Measurements from ENCODE around the gene MBNL1.

The MBNL1 gene

GRCh38 chr3:152298393-152299248 lies 29.9 kb downstream of the MBNL1 start:
- DNase-seq (ENCODE audit: low spot score): peak; percentile 49

GRCh38 chr3:152299249-152299976 lies 30.7 kb downstream of the MBNL1 start:
- DNase-seq (ENCODE audit: low spot score): no peak

GRCh38 chr3:152300029-152300731 lies 31.5 kb downstream of the MBNL1 start:
- DNase-seq (ENCODE audit: low spot score): no peak

GRCh38 chr3:152301745-152302181 lies 33.0 kb downstream of the MBNL1 start:
- no peak for DNase-seq (ENCODE audit: low spot score)

- DNase-seq (ENCODE audit: low spot score): no peak
Observed at GRCh38 chr3:152302521-152303021, 33.8 kb downstream of the MBNL1 start.

GRCh38 chr3:152304160-152304559 lies 35.4 kb downstream of the MBNL1 start:
- DNase-seq (ENCODE audit: low spot score): no peak

- DNase-seq (ENCODE audit: low spot score): no peak
Observed at GRCh38 chr3:152305075-152305474, 36.3 kb downstream of the MBNL1 start.

- peak; percentile 73 for DNase-seq (ENCODE audit: low spot score)
Observed at GRCh38 chr3:152307829-152308474, 39.2 kb downstream of the MBNL1 start.

GRCh38 chr3:152308475-152308844 lies 39.7 kb downstream of the MBNL1 start:
- DNase-seq (ENCODE audit: low spot score): no peak

- DNase-seq (ENCODE audit: low spot score): no peak
Observed at GRCh38 chr3:152309031-152309430, 40.3 kb downstream of the MBNL1 start.

- no peak for DNase-seq (ENCODE audit: low spot score)
Observed at GRCh38 chr3:152309535-152310307, 41.0 kb downstream of the MBNL1 start.

- no peak for DNase-seq (ENCODE audit: low spot score)
Observed at GRCh38 chr3:152313430-152313829, 44.7 kb downstream of the MBNL1 start.

GRCh38 chr3:152313914-152314313 lies 45.2 kb downstream of the MBNL1 start:
- DNase-seq (ENCODE audit: low spot score): no peak

GRCh38 chr3:152314677-152315353 lies 46.1 kb downstream of the MBNL1 start:
- DNase-seq (ENCODE audit: low spot score): no peak

- no peak for DNase-seq (ENCODE audit: low spot score)
Observed at GRCh38 chr3:152315623-152316022, 46.9 kb downstream of the MBNL1 start.

- no peak for DNase-seq (ENCODE audit: low spot score)
Observed at GRCh38 chr3:152316318-152316717, 47.6 kb downstream of the MBNL1 start.

GRCh38 chr3:152317184-152317583 lies 48.5 kb downstream of the MBNL1 start:
- DNase-seq (ENCODE audit: low spot score): no peak

- DNase-seq (ENCODE audit: low spot score): no peak
Observed at GRCh38 chr3:152317956-152318355, 49.2 kb downstream of the MBNL1 start.

- no peak for DNase-seq (ENCODE audit: low spot score)
Observed at GRCh38 chr3:152318512-152318911, 49.8 kb downstream of the MBNL1 start.

- no peak for DNase-seq (ENCODE audit: low spot score)
Observed at GRCh38 chr3:152319256-152319655, 50.5 kb downstream of the MBNL1 start.
